Astrocyte of the cerebellum (primary cell): ENCODE results near the gene PLK2.

Experiments used
- DNase-seq: peaks from one replicate; pipeline ENCODE4 v3.0.0-alpha.2; 2011; ENCODE audit warnings: low read depth
- H3K4me3 ChIP-seq: 2 replicates; pipeline ENCODE4 v1.5.1; 2011; ENCODE audit warnings: mild to moderate bottlenecking, low read depth, low read length, moderate library complexity
- in situ Hi-C: cut with HindIII; loops from 2 replicates; pipeline ENCODE4 v1.10.0; 2017; ENCODE audit warnings: low sequenced_read_pairs
- TF ChIP-seq, protein P1 (sequence below): IDR thresholded peaks from 2 replicates; pipeline ENCODE4 v1.5.1; 2012; ENCODE audit warnings: low read length, low read depth, moderate library complexity, mild to moderate bottlenecking; ENCODE audit errors: missing control alignments

The PLK2 gene

GRCh38 chr5:58405175-58405574 lies 54.7 kb downstream of the PLK2 start:
- TF ChIP-seq, protein P1, sequence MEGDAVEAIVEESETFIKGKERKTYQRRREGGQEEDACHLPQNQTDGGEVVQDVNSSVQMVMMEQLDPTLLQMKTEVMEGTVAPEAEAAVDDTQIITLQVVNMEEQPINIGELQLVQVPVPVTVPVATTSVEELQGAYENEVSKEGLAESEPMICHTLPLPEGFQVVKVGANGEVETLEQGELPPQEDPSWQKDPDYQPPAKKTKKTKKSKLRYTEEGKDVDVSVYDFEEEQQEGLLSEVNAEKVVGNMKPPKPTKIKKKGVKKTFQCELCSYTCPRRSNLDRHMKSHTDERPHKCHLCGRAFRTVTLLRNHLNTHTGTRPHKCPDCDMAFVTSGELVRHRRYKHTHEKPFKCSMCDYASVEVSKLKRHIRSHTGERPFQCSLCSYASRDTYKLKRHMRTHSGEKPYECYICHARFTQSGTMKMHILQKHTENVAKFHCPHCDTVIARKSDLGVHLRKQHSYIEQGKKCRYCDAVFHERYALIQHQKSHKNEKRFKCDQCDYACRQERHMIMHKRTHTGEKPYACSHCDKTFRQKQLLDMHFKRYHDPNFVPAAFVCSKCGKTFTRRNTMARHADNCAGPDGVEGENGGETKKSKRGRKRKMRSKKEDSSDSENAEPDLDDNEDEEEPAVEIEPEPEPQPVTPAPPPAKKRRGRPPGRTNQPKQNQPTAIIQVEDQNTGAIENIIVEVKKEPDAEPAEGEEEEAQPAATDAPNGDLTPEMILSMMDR, result no peak
- no peak for DNase-seq
- H3K4me3 ChIP-seq, result no peak overlapping the region
- in situ Hi-C loops, result no loop called here

DNA sequence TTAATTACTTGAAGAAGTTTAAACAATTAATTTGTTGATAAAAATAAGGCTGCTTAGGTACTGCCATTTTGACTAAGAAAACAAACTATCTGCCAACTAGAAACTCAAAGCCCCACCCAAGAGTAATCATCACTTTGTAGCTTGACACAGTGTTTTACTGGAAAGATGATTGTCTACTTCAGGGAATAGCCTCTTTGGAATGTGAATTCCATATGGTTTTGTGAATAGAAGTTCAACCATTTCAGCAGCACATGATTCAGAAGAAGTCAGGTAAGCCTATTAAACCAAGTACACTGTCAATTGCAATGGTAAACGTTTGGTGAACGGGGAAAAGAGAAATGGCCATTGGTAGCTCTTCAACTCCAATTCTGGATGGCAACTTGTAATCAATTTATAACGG lies 55.2 kb downstream of the PLK2 start:
- DNase-seq, result no peak
- in situ Hi-C loops, result no loop called here
- TF ChIP-seq, protein P1, result no peak
- H3K4me3 ChIP-seq, result no peak overlapping the region
